Endothelial cell of umbilical vein (primary cell): ENCODE data around the gene HSD17B8.

ENCODE experiments used
- EZH2 ChIP-seq: IDR thresholded peaks from 2 replicates; pipeline ENCODE4 v1.6.1; 2012; ENCODE audit warnings: borderline replicate concordance, low read depth, mild to moderate bottlenecking, moderate library complexity, low read length, inconsistent platforms; ENCODE audit not compliant: severe bottlenecking
- POLR2A ChIP-seq: IDR thresholded peaks from 2 replicates; pipeline ENCODE4 v1.6.1; 2012; ENCODE audit warnings: low read depth, mild to moderate bottlenecking, control low read depth, low read length

DNA sequence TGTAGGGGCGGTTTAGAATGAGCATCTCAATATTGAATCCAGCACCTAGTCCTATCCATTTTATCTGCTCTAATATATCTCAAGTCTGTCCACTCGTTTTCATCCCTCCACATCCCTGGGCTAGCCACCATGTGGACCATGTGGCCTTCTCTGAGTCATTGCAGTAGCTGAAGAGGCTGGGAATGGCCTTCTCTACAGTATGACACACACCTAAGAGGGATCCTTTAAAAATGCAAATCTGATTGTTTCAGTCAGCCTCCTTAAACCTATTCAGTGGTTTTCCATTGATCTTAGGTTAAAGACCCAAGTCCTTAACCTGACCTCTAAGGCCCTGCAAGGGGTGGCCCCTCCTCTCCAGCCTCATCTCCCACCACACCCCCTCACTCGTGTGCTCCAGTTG lies 13.2 kb downstream of the HSD17B8 start:
- no peak for TF ChIP-seq POLR2A
- TF ChIP-seq EZH2, result no peak
